Memory B cell (primary cell): Measurements from ENCODE around the gene TP53I3.

Experiments used
- ATAC-seq: fragments of 150-1000 bp; cut with Tn5 transposase; 2 replicates; pipeline ENCODE4 v1.10.0; 2021; ENCODE audit warnings: low read depth, mild to moderate bottlenecking, moderate library complexity
- DNase-seq, 2 donors: peaks; one replicate each; pipeline ENCODE4 v3.0.0; 2022; ENCODE audit warnings: low spot score in 2 of 2
- H3K27ac Mint-ChIP-seq: one replicate; pipeline ENCODE4 v1.8.0; 2022; ENCODE audit warnings: mild to moderate bottlenecking, moderate library complexity, mixed read lengths
- H3K27me3 Mint-ChIP-seq: one replicate; pipeline ENCODE4 v1.8.0; 2022; ENCODE audit warnings: mixed read lengths
- H3K36me3 Mint-ChIP-seq: one replicate; pipeline ENCODE4 v1.8.0; 2022; ENCODE audit warnings: mild to moderate bottlenecking, mixed read lengths
- H3K4me1 Mint-ChIP-seq: one replicate; pipeline ENCODE4 v1.8.0; 2022; ENCODE audit warnings: mixed read lengths
- H3K4me3 Mint-ChIP-seq: one replicate; pipeline ENCODE4 v1.8.0; 2022; ENCODE audit warnings: mild to moderate bottlenecking, moderate library complexity, mixed read lengths
- H3K9me3 Mint-ChIP-seq: one replicate; pipeline ENCODE4 v1.8.0; 2022; ENCODE audit warnings: mixed read lengths

Gene TP53I3

GRCh38 chr2:24083567-24084385, 858 bp downstream of the TP53I3 start:
- Mint-ChIP-seq H3K4me3 (peak overlapping the region; percentile 96), H3K27me3 (no peaks in the 10 kb centered on the region), H3K36me3 (peaks cover 5% of the 10 kb centered on the region), H3K9me3 (no peaks in the 10 kb centered on the region), H3K27ac (peak overlapping the region; percentile 91), H3K4me1 (peaks cover 12% of the 10 kb centered on the region)
- DNase-seq (peak in 1 of 2 donors; percentile 77), ATAC-seq (peak; percentile 88)

DNA sequence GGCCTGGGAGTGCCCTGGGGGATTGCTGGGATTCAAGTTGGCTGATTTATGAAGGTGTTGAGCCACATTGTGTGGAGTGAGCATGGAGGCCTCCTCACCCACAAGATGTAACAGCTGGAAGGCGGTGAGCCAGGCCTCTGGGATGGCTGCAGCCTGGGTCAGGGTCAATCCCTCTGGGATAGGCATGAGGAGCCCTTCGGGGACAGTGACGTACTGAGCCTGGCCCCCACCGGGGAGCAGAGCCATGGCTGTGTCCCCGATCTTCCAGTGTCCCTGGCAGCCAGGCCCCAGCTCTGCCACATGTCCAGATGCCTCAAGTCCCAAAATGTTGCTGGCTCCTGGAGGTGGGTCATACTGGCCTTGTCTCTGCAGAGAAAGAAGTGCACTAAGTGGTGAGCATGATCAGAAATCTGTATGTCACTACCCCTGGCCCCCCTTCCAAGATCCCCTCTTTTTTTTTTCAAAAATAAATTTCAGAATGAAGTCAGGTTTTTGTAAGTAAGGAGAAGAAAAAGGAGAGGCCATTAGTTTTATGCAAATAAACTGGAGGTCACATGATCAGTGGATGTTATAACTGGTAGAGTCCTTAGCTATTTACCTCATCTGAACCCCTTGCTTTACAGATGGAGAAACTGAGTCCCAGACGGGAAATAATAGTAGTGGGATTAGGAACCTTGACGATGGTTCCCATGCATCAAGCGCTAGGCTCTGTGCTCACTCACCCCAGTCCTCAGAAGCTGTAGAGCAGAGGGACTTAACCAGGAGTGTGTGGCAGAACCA, 1.7 kb downstream of the TP53I3 start:
- Mint-ChIP-seq H3K36me3 (peaks cover 5% of the 10 kb centered on the region), H3K4me3 (peak overlapping the region; percentile 96), H3K9me3 (no peaks in the 10 kb centered on the region), H3K27me3 (no peaks in the 10 kb centered on the region), H3K27ac (peak overlapping the region; percentile 91), H3K4me1 (peaks cover 12% of the 10 kb centered on the region)
- ATAC-seq (no peak), DNase-seq (no peak)

DNA sequence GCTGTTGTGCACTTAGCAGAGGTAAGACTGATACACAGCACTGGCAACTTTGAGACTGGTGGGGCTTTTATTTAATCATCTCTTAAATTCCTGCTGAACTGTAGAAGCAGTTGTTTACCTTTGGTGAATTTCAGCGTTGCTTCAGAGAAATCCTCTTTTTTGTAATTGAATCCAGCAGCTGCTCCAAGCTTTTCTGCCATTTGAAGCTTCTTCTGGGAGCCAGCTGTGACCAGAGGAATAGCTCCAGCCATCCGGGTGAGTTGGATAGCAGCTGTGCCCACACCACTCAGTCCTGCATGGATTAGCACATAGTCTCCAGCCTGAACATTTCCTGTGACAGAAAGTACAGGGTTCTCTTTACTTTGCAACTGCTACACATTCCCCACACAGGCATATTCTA, 3.9 kb downstream of the TP53I3 start:
- no peak for DNase-seq
- H3K4me3 Mint-ChIP-seq: no peak overlapping the region
- ATAC-seq: no peak
- peaks cover 3% of the 10 kb centered on the region for H3K36me3 Mint-ChIP-seq
- H3K4me1 Mint-ChIP-seq: peaks cover 19% of the 10 kb centered on the region
- no peak overlapping the region for H3K27ac Mint-ChIP-seq
- no peaks in the 10 kb centered on the region for H3K27me3 Mint-ChIP-seq
- no peaks in the 10 kb centered on the region for H3K9me3 Mint-ChIP-seq

DNA sequence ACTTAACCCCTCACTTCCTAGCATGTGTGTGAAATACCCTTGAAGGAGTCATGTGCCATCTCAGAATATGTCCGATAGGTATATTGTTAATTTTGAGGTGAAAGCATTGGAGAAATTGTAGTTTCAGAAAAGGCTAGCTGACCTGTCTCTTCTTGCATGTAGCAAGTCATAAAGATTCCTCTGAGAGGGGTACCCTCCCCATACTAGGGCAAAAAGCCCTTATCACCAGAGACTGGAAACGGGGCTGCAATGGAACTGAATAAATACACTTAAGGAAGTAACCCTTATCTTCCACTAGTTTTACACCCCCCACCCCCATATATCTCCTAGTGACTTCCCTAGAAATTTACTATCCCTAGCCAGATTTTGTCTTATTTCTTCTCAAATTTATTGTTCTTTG, 6.8 kb downstream of the TP53I3 start:
- H3K27me3 Mint-ChIP-seq: no peaks in the 10 kb centered on the region
- DNase-seq: no peak
- peaks cover 21% of the 10 kb centered on the region for H3K4me1 Mint-ChIP-seq
- H3K9me3 Mint-ChIP-seq: no peaks in the 10 kb centered on the region
- ATAC-seq: no peak
- H3K36me3 Mint-ChIP-seq: peaks cover 5% of the 10 kb centered on the region
- H3K4me3 Mint-ChIP-seq: peak overlapping the region; percentile 99
- H3K27ac Mint-ChIP-seq: peak overlapping the region; percentile 99

GRCh38 chr2:24077535-24077877, 7.1 kb downstream of the TP53I3 start:
- H3K4me1 Mint-ChIP-seq: peaks cover 21% of the 10 kb centered on the region
- no peaks in the 10 kb centered on the region for H3K27me3 Mint-ChIP-seq
- peaks cover 5% of the 10 kb centered on the region for H3K36me3 Mint-ChIP-seq
- no peaks in the 10 kb centered on the region for H3K9me3 Mint-ChIP-seq
- ATAC-seq (no peak), DNase-seq (no peak)
- peak overlapping the region; percentile 99 for H3K27ac Mint-ChIP-seq
- peak overlapping the region; percentile 99 for H3K4me3 Mint-ChIP-seq

GRCh38 chr2:24076849-24077534, 7.6 kb downstream of the TP53I3 start:
- no peaks in the 10 kb centered on the region for H3K27me3 Mint-ChIP-seq

GRCh38 chr2:24075915-24076848, 8.5 kb downstream of the TP53I3 start, which contains the start of gene SF3B6:
Gene SF3B6 (minus strand): TSS chr2:24076326. CDS start chr2:24076229, 97 bp downstream.
- Mint-ChIP-seq H3K36me3 (peaks cover 3% of the 10 kb centered on the region), H3K4me3 (peak within 1 kb of the TSS; percentile 99)

More at GRCh38 chr2:24076849-24077534, 7.6 kb downstream of the TP53I3 start:
- H3K4me1 Mint-ChIP-seq: peaks cover 18% of the 10 kb centered on the region
- H3K36me3 Mint-ChIP-seq: peaks cover 2% of the 10 kb centered on the region
- ATAC-seq: peak; percentile 25
- no peak for DNase-seq
- peak overlapping the region; percentile 99 for H3K4me3 Mint-ChIP-seq
- H3K27ac Mint-ChIP-seq: peak overlapping the region; percentile 99
- no peaks in the 10 kb centered on the region for H3K9me3 Mint-ChIP-seq

GRCh38 chr2:24075259-24075658, 9.4 kb downstream of the TP53I3 start:
- Mint-ChIP-seq H3K4me3 (peak overlapping the region; percentile 99), H3K36me3 (peaks cover 3% of the 10 kb centered on the region), H3K27ac (peak overlapping the region; percentile 99), H3K9me3 (no peaks in the 10 kb centered on the region), H3K27me3 (no peaks in the 10 kb centered on the region), H3K4me1 (peaks cover 18% of the 10 kb centered on the region)
- ATAC-seq: no peak
- no peak for DNase-seq

More at GRCh38 chr2:24075915-24076848, 8.5 kb downstream of the TP53I3 start, which contains the start of gene SF3B6:
- Mint-ChIP-seq H3K4me1 (peaks cover 18% of the 10 kb centered on the region), H3K27me3 (no peaks in the 10 kb centered on the region), H3K9me3 (no peaks in the 10 kb centered on the region), H3K27ac (peak within 1 kb of the TSS; percentile 99)
- DNase-seq: peak; percentile 97 to 100
- peak; percentile 79 for ATAC-seq

DNA sequence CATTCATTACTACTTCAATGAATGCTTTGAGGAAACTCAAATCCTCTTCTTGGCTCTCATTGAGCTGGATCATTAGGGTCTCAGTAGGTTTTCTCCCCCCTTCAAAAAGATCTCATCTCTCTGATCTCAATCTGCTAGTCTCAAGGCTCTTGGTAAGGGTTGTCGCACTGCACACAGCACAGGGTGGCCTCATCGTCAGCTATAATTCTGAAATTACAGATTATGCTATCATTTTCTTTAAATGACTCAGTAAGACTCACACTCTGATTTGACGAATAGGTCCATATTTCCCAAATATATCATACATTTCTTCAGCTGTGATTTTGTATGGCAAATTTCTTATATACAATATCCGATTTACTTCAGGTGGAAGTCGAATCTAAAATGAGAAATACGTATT, 10.8 kb downstream of the TP53I3 start:
- Mint-ChIP-seq H3K27me3 (no peaks in the 10 kb centered on the region), H3K36me3 (peaks cover 5% of the 10 kb centered on the region), H3K4me3 (no peak overlapping the region), H3K4me1 (peaks cover 18% of the 10 kb centered on the region), H3K27ac (no peak overlapping the region), H3K9me3 (no peaks in the 10 kb centered on the region)
- DNase-seq (no peak), ATAC-seq (no peak)

- DNase-seq (no peak), ATAC-seq (no peak)
- Mint-ChIP-seq H3K4me1 (peaks cover 12% of the 10 kb centered on the region), H3K9me3 (no peaks in the 10 kb centered on the region), H3K27ac (no peak overlapping the region), H3K4me3 (no peak overlapping the region), H3K27me3 (no peaks in the 10 kb centered on the region), H3K36me3 (peaks cover 6% of the 10 kb centered on the region)
Measured at GRCh38 chr2:24072259-24072658, 12.4 kb downstream of the TP53I3 start.

DNA sequence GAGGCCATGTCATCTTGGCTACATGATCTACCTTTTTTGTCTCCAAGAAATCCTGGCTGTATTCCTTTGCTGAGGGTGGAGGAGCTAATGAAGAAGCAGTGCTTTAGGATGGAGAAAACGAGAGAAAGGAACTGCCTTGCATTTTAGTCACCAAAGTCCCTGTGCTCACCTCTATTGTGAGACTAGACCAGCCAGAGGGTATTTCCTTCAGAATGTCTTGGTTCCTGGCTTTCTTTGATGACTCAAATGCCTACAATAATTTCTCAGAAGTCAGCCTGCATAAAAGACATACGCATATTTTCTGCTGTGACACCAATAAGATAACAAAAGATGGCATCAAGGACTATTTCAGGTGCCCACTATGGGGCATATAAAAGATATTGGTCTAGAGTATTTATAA, 19.3 kb downstream of the TP53I3 start:
- ATAC-seq (no peak), DNase-seq (no peak)
- H3K9me3 Mint-ChIP-seq: no peaks in the 10 kb centered on the region
- no peaks in the 10 kb centered on the region for H3K27me3 Mint-ChIP-seq
- no peaks in the 10 kb centered on the region for H3K4me1 Mint-ChIP-seq
- H3K4me3 Mint-ChIP-seq: no peak overlapping the region
- peaks cover 7% of the 10 kb centered on the region for H3K36me3 Mint-ChIP-seq
- no peak overlapping the region for H3K27ac Mint-ChIP-seq

GRCh38 chr2:24058564-24059271, 25.9 kb downstream of the TP53I3 start:
- no peaks in the 10 kb centered on the region for H3K4me1 Mint-ChIP-seq
- DNase-seq (no peak), ATAC-seq (no peak)
- no peak overlapping the region for H3K27ac Mint-ChIP-seq
- H3K36me3 Mint-ChIP-seq: no peaks in the 10 kb centered on the region
- H3K9me3 Mint-ChIP-seq: no peaks in the 10 kb centered on the region
- H3K27me3 Mint-ChIP-seq: no peaks in the 10 kb centered on the region
- H3K4me3 Mint-ChIP-seq: no peak overlapping the region

GRCh38 chr2:24055750-24056149, 28.9 kb downstream of the TP53I3 start:
- no peaks in the 10 kb centered on the region for H3K36me3 Mint-ChIP-seq
- H3K4me3 Mint-ChIP-seq: no peak overlapping the region
- ATAC-seq: no peak

More at GRCh38 chr2:24055750-24056149, 28.9 kb downstream of the TP53I3 start:
- no peaks in the 10 kb centered on the region for H3K4me1 Mint-ChIP-seq
- no peak overlapping the region for H3K27ac Mint-ChIP-seq
- no peaks in the 10 kb centered on the region for H3K27me3 Mint-ChIP-seq
- no peaks in the 10 kb centered on the region for H3K9me3 Mint-ChIP-seq
- DNase-seq: no peak
